Nephron progenitor cell (in vitro differentiated cells): Measurements from ENCODE around the gene ZDHHC8.

Experiments
- DNase-seq: peaks from one replicate; pipeline ENCODE4 v3.0.0; 2021
- H3K27ac Mint-ChIP-seq: 2 replicates; pipeline ENCODE4 v1.8.0; 2021; ENCODE audit warnings: mild to moderate bottlenecking, moderate library complexity, mixed read lengths
- H3K27me3 Mint-ChIP-seq: 2 replicates; pipeline ENCODE4 v1.8.0; 2021; ENCODE audit warnings: mild to moderate bottlenecking, low read depth, mixed read lengths; ENCODE audit not compliant: poor library complexity
- H3K36me3 Mint-ChIP-seq: 2 replicates; pipeline ENCODE4 v1.8.0; 2021; ENCODE audit warnings: low read depth, mixed read lengths
- H3K4me1 Mint-ChIP-seq: 2 replicates; pipeline ENCODE4 v1.8.0; 2021; ENCODE audit warnings: mixed read lengths
- H3K4me3 Mint-ChIP-seq: 2 replicates; pipeline ENCODE4 v1.8.0; 2021; ENCODE audit warnings: mild to moderate bottlenecking, moderate library complexity, mixed read lengths
- H3K9me3 Mint-ChIP-seq: 2 replicates; pipeline ENCODE4 v1.8.0; 2021; ENCODE audit warnings: mild to moderate bottlenecking, moderate library complexity, mixed read lengths
- TF ChIP-seq, protein P1 (sequence below): fragments of 200-600 bp; sonication (generic); IDR thresholded peaks from 2 replicates; pipeline ENCODE4 v1.5.0; 2021; ENCODE audit warnings: antibody characterized with exemption

ZDHHC8 gene

GRCh38 chr22:20128902-20129746 lies 2.5 kb upstream of the ZDHHC8 start:
- Mint-ChIP-seq H3K4me1 (peaks cover 11% of the 10 kb centered on the region), H3K36me3 (peaks cover 29% of the 10 kb centered on the region), H3K27ac (no peak overlapping the region), H3K9me3 (no peaks in the 10 kb centered on the region), H3K4me3 (no peak overlapping the region), H3K27me3 (peaks cover 10% of the 10 kb centered on the region)
- DNase-seq = no peak
- TF ChIP-seq, protein P1, sequence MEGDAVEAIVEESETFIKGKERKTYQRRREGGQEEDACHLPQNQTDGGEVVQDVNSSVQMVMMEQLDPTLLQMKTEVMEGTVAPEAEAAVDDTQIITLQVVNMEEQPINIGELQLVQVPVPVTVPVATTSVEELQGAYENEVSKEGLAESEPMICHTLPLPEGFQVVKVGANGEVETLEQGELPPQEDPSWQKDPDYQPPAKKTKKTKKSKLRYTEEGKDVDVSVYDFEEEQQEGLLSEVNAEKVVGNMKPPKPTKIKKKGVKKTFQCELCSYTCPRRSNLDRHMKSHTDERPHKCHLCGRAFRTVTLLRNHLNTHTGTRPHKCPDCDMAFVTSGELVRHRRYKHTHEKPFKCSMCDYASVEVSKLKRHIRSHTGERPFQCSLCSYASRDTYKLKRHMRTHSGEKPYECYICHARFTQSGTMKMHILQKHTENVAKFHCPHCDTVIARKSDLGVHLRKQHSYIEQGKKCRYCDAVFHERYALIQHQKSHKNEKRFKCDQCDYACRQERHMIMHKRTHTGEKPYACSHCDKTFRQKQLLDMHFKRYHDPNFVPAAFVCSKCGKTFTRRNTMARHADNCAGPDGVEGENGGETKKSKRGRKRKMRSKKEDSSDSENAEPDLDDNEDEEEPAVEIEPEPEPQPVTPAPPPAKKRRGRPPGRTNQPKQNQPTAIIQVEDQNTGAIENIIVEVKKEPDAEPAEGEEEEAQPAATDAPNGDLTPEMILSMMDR = peak; percentile 13

DNA sequence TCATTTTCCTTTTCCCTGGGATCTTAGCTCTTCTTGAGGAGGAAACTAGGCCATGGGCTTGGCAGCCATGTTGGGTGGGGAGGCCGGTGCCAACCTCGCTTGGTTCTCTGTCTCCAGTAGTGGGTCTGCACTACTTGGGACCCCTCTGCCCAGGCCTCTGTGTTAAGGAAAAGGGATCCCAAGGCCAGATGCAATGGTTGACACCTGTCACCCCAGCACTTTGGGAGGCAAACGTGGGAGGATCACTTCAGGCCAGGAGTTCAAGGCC lies 1.9 kb upstream of the ZDHHC8 start:
- Mint-ChIP-seq H3K4me1 (peaks cover 11% of the 10 kb centered on the region), H3K9me3 (no peaks in the 10 kb centered on the region), H3K27me3 (peaks cover 13% of the 10 kb centered on the region), H3K4me3 (no peak overlapping the region), H3K36me3 (peaks cover 28% of the 10 kb centered on the region), H3K27ac (no peak overlapping the region)
- TF ChIP-seq, protein P1 = no peak
- no peak for DNase-seq

DNA sequence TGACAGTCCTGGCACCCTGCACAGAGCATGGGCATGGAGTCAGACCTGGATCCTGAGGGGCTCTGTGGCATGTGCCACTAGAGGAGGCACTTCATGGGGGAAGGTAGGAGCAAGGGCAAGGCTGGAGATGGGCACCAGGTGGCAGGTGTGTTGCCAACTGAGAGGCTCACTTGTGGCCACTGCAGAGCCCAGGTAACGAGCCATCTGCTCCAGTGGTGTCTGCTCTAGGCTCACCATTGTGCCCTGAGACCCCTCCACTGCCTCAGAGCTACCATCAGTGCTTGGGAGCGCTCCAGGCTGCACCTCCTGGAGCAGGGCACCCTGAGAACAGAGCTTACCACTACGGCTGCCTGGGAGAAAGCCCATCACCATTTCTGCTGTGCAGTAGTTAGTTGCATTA lies 1.3 kb upstream of the ZDHHC8 start:
- H3K4me1 Mint-ChIP-seq = peaks cover 11% of the 10 kb centered on the region
- TF ChIP-seq, protein P1 = no peak
- DNase-seq = no peak
- H3K27me3 Mint-ChIP-seq = peaks cover 13% of the 10 kb centered on the region
- no peak overlapping the region for H3K27ac Mint-ChIP-seq
- peaks cover 22% of the 10 kb centered on the region for H3K36me3 Mint-ChIP-seq
- H3K9me3 Mint-ChIP-seq = no peaks in the 10 kb centered on the region
- H3K4me3 Mint-ChIP-seq = peak overlapping the region; percentile 73

GRCh38 chr22:20130731-20131596 lies 640 bp upstream of the ZDHHC8 start:
- H3K27me3 Mint-ChIP-seq = peaks cover 13% of the 10 kb centered on the region
- H3K4me3 Mint-ChIP-seq = peak overlapping the region; percentile 73
- TF ChIP-seq, protein P1 = no peak
- H3K9me3 Mint-ChIP-seq = no peaks in the 10 kb centered on the region
- H3K27ac Mint-ChIP-seq = no peak overlapping the region
- DNase-seq = peak; percentile 77
- peaks cover 11% of the 10 kb centered on the region for H3K4me1 Mint-ChIP-seq
- peaks cover 19% of the 10 kb centered on the region for H3K36me3 Mint-ChIP-seq

GRCh38 chr22:20131859-20132685 lies 468 bp downstream of the ZDHHC8 start:
- TF ChIP-seq, protein P1 = no peak
- DNase-seq = peak; percentile 61
- Mint-ChIP-seq H3K9me3 (no peaks in the 10 kb centered on the region), H3K4me3 (peak overlapping the region; percentile 71), H3K36me3 (peaks cover 12% of the 10 kb centered on the region), H3K27ac (no peak overlapping the region), H3K27me3 (peaks cover 13% of the 10 kb centered on the region), H3K4me1 (peaks cover 11% of the 10 kb centered on the region)
